Glomerular visceral epithelial cell (primary cell): ENCODE measurements around the gene ADH1C.
"Not testable (repeated sequence)": the region's sequence is repeated elsewhere in the genome, so short reads cannot be mapped to it uniquely, and the experiment has no call there.

Experiments
- DNase-seq: peaks from one replicate; pipeline ENCODE4 v3.0.0-alpha.2; 2016; ENCODE audit errors: extremely low spot score

ADH1C gene

DNA sequence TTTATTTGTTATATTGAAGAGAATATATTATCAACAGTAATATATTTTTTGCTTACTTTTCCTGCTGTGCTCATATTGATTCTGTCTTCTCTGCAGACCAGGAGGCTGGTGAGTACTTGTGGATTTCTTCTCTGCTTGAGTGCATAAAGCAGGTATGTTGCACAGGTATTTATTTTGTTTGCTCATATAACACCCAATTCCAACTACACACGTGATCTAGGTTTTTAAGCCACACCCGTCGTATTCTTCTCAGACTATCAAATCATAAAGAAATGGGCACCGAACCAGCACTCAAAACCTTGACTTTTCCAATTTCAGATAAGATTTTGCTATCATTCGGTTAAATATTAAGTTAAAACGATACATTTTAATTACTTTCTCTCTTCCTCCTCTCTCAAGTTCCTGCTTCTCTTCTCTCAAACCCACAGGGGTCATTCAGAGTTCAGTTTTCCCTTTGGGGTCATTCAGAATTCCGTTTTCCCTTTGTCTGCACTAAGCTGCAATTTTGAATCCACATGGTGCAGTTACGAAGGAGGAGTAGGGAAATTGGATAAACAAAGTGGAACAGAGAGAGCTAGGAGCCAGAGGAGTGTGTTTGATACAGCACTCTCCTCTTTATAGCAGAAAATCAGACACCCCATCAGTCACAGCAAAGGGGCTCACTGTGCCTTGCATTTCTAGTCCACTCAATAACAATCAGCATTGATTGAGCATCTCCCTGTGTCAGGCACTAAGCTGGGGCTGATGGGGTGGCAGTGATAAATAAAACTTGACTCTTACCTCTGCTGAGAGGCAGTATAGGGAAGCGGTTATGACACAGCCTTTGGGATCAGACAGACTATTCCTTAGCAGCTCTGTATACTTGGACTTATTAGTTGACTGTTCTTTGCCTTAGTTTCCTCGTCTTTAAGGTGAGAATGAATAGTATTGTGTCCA is at the start of gene ADH1C:
Gene ADH1C (minus strand): TSS at position 145 of the 936 bp plus-strand sequence. CDS start 71 bp downstream, at position 74.
- no peak for DNase-seq

DNA sequence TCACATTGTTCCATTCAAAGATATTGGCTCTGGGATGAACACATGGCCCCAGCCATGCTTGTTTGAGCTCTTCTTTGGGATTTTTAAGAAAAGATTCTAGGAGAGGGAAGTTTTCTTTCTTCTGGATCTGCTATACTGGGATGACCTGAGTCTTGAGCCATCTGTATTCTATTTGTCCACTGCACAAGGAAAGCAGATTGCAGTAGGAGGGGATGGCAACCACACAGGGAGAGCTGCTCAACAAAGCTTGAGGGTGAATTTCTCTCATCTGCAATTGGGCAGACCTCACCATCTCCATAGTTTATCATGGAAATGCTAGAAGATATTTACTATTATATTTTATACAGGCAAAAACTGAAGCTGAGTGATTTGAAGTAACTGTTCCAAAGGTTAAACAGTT is 48.3 kb upstream of the ADH1C start:
- DNase-seq = no peak

DNA sequence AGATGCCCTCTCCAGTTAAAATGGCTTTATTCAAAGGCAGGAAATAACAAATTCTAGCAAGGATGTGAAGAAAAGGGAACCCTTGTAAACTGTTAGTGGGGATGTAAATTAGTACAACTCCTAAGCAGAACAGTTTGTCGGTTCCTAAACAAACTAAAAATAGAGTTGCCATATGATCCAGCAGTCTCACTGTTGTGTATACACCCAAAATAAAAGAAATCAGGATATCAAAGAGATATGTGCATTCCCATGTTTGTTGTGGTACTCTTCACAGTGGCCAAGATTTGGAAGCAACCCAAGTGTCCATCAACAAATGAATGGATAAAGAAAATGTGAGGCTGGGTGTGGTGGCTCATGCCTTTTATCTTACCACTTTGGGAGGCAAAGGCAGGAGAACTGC is 46.5 kb upstream of the ADH1C start:
- DNase-seq = no peak

DNA sequence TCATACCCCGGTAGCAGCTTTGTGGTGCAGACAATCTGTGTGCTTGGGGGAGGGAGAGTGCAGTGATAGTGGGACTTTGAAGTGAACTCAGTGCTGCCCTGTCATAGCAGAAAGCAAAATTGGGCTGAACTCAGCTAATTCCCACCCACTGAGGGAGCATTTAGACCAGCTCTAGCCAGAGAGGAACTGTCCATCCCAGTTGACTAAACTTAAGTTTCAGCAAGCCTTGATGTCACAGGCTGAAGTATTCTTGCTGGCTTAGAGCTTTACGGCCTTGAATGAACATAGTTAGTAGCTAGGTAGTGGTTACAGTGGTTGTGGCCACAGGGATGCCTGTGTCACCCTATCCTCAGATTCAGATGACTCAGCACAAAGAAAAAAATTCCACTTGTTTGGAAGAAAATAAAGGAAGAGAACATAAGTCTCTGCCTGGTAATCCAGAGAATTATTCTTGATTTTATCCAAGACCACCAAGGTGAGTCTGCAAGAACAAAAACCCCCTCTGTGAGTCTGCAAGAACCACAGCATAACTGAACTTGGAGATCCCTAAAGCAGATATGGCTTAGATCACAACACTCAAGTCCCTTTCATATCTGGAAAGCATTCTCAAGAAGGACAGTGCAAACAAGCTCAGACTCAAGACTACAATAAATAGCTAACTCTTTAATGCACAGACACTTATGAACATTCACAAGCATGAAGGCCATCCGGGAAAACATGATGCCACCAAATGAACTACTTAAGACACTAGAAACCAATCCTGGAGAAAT is 43.2 kb upstream of the ADH1C start:
- peak; percentile 67 for DNase-seq

DNA sequence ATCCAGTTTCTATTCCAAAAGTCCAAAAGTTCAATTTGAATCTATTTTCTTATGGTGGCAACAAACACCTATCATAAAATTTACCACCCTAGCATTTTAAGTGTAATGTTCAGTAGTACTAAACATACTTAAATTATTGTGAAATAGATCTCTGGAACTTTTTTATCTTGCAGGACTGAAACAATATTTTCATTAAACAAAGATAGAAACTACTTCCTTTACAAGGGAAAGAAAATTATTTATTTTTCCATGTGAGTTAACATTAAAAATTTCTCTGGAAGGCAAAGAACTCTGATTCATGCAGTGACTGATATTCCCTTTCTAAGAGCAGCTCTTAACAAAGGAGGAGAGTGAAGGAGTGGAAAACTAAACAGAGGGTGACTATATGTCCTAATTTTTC is 42.4 kb upstream of the ADH1C start:
- DNase-seq = no peak

DNA sequence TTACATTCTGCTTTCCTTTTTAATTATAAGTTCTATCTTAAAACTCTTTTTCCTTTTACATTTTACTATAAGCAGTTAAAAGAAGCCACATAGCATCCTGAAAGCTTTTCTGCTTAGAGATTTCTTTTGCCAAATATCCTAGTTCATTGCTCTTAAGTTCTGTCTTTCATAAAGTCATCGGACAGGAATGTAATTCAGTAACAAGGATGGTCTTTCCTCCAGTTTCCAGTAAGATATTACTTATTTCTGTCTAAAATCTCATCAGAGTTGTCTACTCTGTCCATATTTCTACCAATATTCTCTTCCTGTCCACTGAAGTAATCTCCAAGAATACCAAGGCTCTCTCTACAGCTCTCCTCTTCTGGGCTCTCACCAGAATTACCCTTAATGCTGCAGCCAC is 37.5 kb upstream of the ADH1C start:
- no peak for DNase-seq

DNA sequence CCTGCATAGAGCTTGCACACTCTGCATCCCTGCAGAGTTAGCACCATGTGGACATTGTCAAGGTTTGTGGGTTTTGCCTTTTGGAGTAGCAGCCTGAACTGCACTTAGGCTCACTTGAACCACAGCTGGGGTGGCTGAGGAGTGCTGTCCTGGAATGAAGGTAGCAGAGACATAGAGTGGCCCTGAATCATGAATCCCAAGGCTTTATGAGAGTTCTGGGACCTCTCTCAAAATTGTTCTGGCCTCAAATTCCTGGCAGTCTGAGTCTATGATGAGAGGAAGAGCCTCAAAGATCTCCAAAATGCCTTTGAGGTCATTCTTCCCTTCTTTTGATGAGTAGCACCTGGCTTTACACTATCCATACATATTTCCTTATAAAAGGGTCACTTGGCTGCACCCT is 37.1 kb upstream of the ADH1C start:
- no peak for DNase-seq

DNA sequence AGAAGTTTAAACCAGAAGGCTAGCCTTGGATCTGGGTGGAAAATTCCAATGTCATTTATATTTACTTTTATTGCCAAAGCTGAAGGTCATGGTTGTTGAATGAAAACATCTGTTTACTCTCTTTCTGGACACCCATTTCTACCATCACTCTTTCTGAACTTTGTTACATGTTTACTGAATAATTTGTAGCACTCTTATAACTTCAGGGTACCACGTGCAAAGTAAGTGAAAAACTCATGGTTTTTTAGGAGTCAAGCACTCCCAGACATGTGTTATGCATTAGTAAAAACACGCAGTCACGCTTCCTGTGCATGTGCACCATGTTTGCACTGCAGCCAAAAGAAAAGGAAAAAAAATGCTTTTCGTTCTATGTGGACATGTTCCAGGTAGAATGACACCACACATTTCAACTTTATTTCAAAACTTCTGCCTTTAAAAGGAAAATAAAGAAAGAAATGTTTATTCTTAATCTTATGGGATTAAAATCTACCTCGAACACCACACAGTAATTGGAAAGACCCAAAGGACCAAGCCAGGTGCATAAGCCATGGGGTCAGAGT is 31.4 kb upstream of the ADH1C start:
- no peak for DNase-seq

DNA sequence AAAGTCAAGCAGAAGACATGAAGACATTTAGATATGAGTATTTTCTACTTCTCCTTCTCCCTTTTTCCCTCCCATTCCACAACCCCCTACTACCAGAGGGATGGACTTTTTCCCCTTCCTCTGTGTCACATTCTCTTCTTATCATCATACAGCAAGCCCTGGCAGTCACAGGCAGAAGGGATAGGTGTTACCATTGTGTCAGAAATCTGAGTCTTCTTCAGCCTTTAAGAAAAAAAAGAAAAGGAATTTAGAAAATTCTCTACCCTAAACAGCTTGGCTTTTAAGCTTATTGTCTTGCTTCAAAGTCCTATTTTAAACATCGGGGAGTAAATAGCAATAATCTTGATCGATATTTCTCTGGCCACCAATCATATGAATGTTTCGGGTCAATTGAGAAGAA is 30.9 kb upstream of the ADH1C start:
- no peak for DNase-seq

DNA sequence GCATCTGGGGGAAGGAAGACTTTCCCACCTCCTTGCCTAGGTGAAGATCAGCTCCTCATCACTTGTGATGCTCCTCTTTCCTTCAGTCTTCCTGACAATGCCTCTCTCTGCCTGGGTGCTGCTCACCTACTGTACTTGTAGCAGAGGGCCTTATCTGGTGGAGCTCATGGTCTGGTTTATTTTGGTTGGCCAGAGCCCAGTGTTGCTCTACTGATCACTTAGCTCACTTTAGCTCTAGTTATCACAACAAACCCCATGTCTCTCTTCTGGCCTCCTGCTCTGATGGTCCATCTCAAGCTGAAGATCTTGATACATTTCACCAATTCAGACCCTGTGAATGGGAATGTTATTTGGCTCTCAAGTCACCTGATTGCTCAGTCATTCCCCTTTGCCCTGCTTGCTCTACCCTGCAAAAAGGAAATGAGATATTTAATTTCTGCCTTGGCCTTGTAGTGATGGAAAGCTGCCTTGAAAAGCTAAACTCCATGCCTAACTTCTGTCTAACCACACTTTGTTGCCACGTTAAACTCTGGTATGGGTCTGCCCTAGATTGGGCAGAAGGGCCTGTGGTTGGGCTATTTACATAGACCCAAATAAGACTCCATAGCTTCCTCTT is 30.3 kb upstream of the ADH1C start:
- no peak for DNase-seq

DNA sequence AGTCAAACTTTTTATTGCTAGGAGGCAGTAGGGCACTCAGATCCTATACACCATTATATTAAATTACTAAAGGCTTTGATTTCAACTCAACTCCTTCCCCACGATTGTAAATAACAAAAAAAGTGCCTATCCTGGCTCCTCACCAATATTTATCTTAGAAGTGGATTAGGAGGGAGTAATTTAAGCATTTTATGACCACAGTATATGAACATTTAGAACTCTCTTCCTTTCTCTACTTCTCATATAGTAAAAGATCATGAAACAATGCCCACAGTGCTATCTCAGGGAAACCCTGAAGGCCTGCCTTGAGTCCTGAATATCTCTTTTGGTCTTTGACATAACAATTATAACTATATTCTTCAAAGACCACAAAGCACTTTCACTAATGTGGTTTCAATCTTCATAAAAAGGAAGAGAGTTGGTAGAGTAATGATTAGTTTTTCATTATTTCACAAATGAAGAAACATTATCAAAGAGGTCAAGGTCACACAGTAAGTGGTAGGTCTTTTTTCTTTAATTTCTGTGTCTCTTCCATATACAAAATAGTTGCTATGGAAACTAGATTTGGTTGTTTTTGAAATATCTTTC is 29.1 kb upstream of the ADH1C start:
- no peak for DNase-seq

DNA sequence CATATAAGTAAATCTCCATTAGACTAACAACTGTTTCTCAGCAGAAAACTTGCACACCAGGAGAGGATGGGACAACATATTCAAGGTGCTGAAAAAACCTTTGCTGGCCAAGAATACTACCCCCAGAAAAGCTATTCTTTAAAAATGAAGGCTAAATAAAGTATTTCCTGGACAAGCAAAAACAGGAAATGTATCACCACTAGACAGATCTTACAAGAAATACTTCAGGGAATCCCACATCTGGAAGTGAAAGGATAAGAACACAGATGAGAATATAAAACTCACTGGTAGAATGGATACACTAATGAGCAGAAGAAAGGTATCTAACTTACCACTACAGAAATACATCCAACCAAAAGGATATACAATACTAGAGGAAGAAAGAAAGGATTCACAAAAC is 27.0 kb upstream of the ADH1C start:
- DNase-seq = no peak

DNA sequence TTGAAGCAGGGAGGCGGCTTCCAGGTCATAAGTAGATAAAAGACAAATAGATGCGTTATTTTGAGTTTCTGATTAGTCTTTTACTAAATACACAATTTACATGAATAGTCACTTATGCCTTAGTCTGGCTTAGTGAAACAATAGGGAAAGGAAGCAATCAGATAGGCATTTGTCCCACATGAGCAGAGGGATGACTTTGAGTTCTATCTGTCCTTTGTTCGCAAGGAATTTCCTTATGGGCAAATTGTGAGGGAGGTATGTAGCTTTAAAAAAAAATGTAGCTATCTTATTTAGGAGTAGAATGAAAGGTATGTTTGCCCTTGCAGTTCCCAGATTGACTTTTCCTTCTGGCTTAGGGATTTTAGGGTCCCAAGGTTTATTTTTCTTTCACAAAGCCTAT is 26.3 kb upstream of the ADH1C start:
- DNase-seq = no peak

DNA sequence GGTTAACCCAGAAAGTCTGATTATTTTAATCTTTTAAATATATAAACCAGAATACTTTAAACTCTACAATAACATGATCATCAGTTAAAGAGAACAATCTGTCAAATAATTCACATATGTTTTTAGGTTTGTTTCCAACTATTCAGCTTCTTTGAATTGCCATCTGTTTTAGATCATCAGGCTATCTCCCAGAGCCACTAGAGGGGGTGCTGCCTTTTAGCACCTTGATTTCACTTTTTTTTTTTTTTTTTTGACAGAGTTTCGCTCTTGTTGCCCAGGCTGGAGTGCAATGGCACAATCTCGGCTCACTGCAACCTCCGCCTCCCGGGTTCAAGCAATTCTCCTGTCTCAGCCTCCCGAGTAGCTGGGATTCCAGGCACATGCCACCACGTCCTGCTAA is 24.8 kb upstream of the ADH1C start:
- DNase-seq = not testable (repeated sequence)

DNA sequence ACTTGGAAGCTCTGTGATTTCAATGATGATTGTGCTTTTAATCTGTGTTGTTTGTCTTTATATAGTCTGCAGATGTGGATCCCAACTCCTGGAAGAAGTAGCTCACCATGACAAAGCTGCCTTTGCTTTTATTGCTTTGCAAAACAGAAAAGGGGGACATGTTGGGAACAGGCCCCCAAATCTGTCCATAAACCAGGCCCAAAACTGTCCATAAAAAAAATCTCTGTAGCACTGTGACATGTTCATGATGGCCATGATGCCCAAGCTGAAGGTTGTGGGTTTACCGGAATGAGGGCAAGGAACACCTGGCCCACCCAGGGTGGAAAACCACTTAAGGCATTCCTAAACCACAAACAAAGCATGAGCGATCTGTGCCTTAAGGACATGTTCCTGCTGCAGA is 19.9 kb upstream of the ADH1C start:
- DNase-seq = not testable (repeated sequence)

DNA sequence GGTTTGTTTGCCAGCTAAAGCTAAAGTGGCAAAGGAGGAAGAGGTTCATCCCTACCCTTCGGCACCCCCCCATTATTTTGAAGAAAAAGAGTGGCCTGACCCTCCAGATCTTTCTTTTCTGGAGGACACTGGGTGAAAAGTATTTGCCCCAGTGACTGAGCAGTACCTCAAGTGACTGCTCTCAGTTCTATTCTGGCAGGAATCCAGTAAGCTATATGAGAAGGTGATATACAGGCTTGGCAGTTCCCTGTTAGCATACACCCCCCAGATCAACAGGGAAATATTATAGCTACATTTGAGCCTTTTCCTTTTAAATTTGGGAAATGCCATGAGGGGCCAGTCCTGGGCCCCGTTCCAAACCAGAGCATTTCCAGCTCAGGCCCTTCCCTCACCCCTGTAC is 15.3 kb upstream of the ADH1C start:
- DNase-seq = not testable (repeated sequence)

DNA sequence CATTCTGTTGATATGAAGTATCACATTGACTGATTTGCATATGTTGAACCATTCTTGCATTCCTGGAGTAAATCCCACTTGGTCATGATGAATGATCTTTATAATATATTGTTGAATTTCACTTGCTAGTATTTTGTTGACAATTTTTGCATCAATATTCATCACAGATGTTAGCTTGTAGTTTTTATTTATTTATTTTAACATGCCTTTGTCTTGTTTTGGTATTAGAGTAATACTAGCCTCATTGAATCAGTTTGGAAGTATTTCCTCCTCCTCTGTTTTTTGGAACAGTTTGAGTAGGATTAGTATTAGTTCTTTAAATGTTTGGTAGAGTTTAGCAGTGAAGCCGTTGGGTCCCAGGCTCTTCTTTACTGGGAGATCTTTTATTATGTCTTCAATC is 13.9 kb upstream of the ADH1C start:
- no peak for DNase-seq

DNA sequence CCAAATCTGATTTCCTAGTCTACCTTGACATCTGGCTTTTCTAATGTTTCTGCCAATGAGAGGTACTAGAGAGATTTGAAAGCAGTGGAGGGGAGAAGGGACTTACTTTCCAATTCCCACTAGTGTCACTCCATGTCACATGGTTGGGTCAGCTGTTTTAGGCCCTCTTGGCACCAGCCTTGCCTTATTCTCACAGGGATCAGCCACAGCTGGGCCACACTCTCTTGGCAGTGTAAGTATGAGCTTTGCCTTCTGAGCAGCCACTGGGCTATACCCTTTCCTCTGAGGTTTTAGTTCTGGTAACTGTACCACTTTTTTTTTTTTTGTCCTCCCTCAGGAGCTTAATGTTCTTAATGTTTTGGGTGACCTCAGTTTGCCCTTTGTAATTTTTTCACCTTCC is 10.2 kb upstream of the ADH1C start:
- no peak for DNase-seq

DNA sequence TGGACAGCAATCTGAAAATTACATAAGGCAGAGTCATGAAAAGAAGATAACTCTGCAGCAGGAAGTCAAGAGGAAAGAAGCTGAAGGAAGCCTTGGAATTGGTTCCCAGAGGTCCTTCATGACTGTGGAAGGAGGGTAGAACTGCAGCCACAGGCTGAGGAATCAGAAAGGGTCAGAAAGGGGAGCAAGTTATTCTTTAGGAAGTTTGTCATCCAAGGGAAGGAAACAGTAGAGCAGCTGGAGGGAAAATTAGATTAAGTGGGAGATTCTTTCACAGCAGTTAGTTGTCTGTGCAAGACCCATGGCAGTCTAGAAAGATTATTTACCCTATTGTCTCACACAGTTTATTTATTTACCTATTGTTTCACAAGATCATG is 9.3 kb upstream of the ADH1C start:
- DNase-seq = no peak

DNA sequence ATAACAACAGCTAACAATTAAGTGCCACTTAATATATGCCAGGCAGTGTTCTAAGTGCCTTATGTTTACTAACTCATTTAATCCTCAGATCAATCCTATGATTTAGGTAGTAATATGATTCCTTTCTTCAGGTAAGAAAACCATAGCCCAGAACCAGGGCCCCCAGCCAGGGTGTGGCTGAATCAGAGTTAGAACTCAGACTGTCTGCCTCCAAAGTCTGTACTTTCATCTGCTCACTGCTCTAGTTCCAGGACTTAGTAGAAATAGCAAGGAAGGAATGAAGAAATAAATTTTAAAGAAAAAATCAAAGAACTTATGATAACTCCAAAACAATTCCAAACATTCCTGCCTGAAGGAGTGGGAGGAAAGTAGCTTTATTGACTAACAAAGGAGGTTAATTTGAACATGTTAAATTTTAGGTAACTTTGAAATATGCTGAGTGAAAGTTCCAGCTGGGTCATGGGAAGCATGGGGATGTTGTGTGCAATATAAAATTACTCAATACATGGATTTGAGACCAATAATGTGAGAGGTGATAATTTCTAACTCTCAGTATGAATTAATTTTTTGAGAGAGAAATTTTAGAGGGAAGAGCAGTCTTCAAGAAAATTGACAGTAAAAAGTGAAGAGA is 8.8 kb upstream of the ADH1C start:
- DNase-seq = no peak

DNA sequence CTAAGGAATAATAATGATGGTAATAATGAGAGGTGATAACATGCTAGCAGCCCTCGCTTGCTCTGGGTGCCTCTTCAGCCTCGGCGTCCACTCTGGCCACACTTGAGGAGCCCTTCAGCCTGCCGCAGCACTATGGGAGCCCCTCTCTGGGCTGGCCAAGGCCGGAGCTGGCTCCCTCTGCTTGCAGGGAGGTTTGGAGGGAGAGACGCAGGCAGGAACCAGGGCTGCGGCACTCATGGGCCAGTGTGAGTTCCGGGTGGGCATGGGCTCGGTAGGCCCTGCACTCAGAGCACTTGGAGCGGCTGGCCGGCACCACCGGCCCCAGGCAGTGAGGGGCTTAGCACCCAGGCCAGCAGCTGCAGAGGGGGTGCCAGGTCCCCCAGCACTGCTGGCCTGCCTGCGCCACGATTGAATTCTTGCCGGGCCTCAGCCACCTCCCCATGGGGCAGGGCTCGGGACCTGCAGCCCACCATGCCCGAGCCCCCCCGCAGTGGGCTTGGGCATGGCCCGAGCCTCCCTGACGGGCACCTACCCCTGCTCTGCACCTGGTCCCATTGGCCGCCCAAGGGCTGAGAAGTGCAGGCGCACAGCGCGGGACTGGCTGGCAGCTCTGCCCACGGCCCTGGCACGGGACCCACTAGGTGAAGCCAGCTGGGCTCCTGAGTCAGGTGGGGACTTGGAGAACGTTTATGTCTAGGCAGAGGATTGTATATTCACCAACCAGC is 7.1 kb upstream of the ADH1C start:
- no peak for DNase-seq
